Epithelial cell of esophagus (primary cell): ENCODE data around the gene SERPINA5.
"Not testable (repeated sequence)": the region's sequence is repeated elsewhere in the genome, so short reads cannot be mapped to it uniquely, and the experiment has no call there.

Source experiments
- DNase-seq: peaks from one replicate; pipeline ENCODE4 v3.0.0; 2010; ENCODE audit warnings: low read depth
- H3K4me3 ChIP-seq: 2 replicates; pipeline ENCODE4 v1.5.1; 2011; ENCODE audit warnings: mild to moderate bottlenecking, low read length, control low read depth
- CTCF ChIP-seq: IDR thresholded peaks from 2 replicates; pipeline ENCODE4 v1.5.1; 2011; ENCODE audit warnings: low read depth, mild to moderate bottlenecking, low read length, control low read depth, inconsistent platforms; ENCODE audit not compliant: insufficient read depth; ENCODE audit errors: missing control alignments

SERPINA5 gene

GRCh38 chr14:94575730-94576585 lies 5.3 kb upstream of the SERPINA5 start:
- no peak for DNase-seq
- TF ChIP-seq CTCF: no peak
- H3K4me3 ChIP-seq: no peak overlapping the region

- not testable (repeated sequence) for H3K4me3 ChIP-seq, DNase-seq
Observed at GRCh38 chr14:94577472-94577871, 3.8 kb upstream of the SERPINA5 start.

GRCh38 chr14:94578712-94579111 lies 2.5 kb upstream of the SERPINA5 start:
- no peak for TF ChIP-seq CTCF
- no peak for DNase-seq
- no peak overlapping the region for H3K4me3 ChIP-seq

GRCh38 chr14:94582199-94582750 lies 1.0 kb downstream of the SERPINA5 start:
- H3K4me3 ChIP-seq: no peak overlapping the region
- no peak for TF ChIP-seq CTCF
- no peak for DNase-seq

- DNase-seq: no peak
- TF ChIP-seq CTCF: no peak
- no peak overlapping the region for H3K4me3 ChIP-seq
Observed at GRCh38 chr14:94582851-94583250, 1.6 kb downstream of the SERPINA5 start.

GRCh38 chr14:94583557-94583956 lies 2.3 kb downstream of the SERPINA5 start:
- no peak for TF ChIP-seq CTCF
- no peak for DNase-seq
- no peak overlapping the region for H3K4me3 ChIP-seq

- no peak overlapping the region for H3K4me3 ChIP-seq
- TF ChIP-seq CTCF: no peak
- no peak for DNase-seq
Observed at GRCh38 chr14:94584591-94585280, 3.5 kb downstream of the SERPINA5 start.
